Psoas muscle (tissue), 8 donors: Measurements from ENCODE around the gene PDXDC1. TPM values are rescaled to one million over a fixed set of nuclear protein-coding genes. Genes with fewer than 3 reads are reported as not detected.
"Not testable (repeated sequence)": the region's sequence is repeated elsewhere in the genome, so short reads cannot be mapped to it uniquely, and the experiment has no call there.

Source experiments
- ATAC-seq, 4 donors: fragments of 200-7000 bp; cut with Tn5 transposase; one replicate each; pipeline ENCODE4 v1.9.1; 2020; ENCODE audit warnings: moderate library complexity in 3 of 4, mild to moderate bottlenecking in 2 of 4
- DNase-seq, 2 donors: peaks; one replicate each; pipeline ENCODE4 v3.0.0-alpha.2; 2020
- H3K27ac ChIP-seq: fragments of 200-600 bp; one replicate; pipeline ENCODE4 v1.8.0; 2022
- H3K27me3 ChIP-seq, 3 donors: fragments of 200-600 bp in 1 of 3; one replicate each; pipeline versions ENCODE4 v1.6.1 to v1.8.0; 2013 to 2022; ENCODE audit warnings: low read length in 2 of 3, mild to moderate bottlenecking in 2 of 3, moderate library complexity in 1 of 3; ENCODE audit not compliant: insufficient read depth in 3 of 3
- H3K36me3 ChIP-seq, 2 donors: fragments of 200-600 bp in 1 of 2; one replicate each; pipeline versions ENCODE4 v1.6.1 to v1.8.0; 2013 to 2022; ENCODE audit warnings: low read depth in 1 of 2, mild to moderate bottlenecking in 1 of 2, moderate library complexity in 1 of 2; ENCODE audit not compliant: insufficient read depth in 1 of 2
- H3K4me1 ChIP-seq: fragments of 200-600 bp; one replicate; pipeline ENCODE4 v1.8.0; 2022
- H3K4me3 ChIP-seq: fragments of 200-600 bp; one replicate; pipeline ENCODE4 v1.8.0; 2022; ENCODE audit warnings: mild to moderate bottlenecking
- H3K9me3 ChIP-seq: fragments of 200-600 bp; one replicate; pipeline ENCODE4 v1.8.0; 2022
- WGBS, 3 donors: extraction: QIAGEN DNeasy Blood & Tissue Kit; methylation state at CpG; one replicate each; pipeline versions ENCODE4 v1.1.6 to v1.1.7; 2013; 5-methylcytosine and 5-hydroxymethylcytosine counted together
- intact Hi-C, 2 donors: fragments of 100-400 bp; cut with DNase I; formaldehyde crosslinking; loops; one replicate each; pipeline versions ENCODE4 v1.11.0 to v1.14.2; 2022
- polyA plus RNA-seq, 3 donors: library from polyadenylated mRNA; stranded (reverse); fragments of 200-250 nt; gene quantifications; one replicate each; pipeline ENCODE4 v1.2.3, GENCODE V29; 2013
- total RNA-seq, 4 donors: library from RNA; stranded (reverse); fragmentation: NEBNext Ultra II Directional in 2 of 4; extraction: Animal tissue kit (Norgen Biotek cat#: 25700) in 2 of 4; gene quantifications; one replicate each; pipeline versions ENCODE4 v1.2.1 to v1.2.4, GENCODE V29; 2021 to 2023
- donor health status: healthy with polysubstance abuse.
- donor health status: DM: no; HTN: no; CAD: no; lungs with moderate emphysema.
- donor health status: Bipolar disorder and iron deficiency.
- donor health status: healthy.
- donor health status: DM: yes; HTN: yes; CAD: no.
- donor health status: DM: no; HTN: no; CAD: no.
- donor health status: DM: no; HTN: no; CAD: no.
- donor health status: DM: yes; HTN: yes; CAD: no.

Gene PDXDC1
- total and polyA plus RNA-seq, 7 donors = 22.1 to 82.5 (median 52.3) TPM

- H3K36me3 ChIP-seq, H3K4me3 ChIP-seq, intact Hi-C loops, H3K4me1 ChIP-seq, ATAC-seq, H3K27ac ChIP-seq, H3K27me3 ChIP-seq, H3K9me3 ChIP-seq, DNase-seq: not testable (repeated sequence)
- WGBS, 3 donors = 95 to 96% (median 96%) methylated on average over 5 to 8 of the region's 10 CpGs
Observed at GRCh38 chr16:15160571-15160970, 185.7 kb downstream of the PDXDC1 start.

- H3K9me3 ChIP-seq, DNase-seq, H3K27me3 ChIP-seq, H3K27ac ChIP-seq, intact Hi-C loops, H3K4me1 ChIP-seq, H3K36me3 ChIP-seq, H3K4me3 ChIP-seq, ATAC-seq: not testable (repeated sequence)
- 83 to 85% (median 84%) methylated on average over 1 of the region's 1 CpG for WGBS, 3 donors
Observed at GRCh38 chr16:15163055-15163454, 188.2 kb downstream of the PDXDC1 start.

GRCh38 chr16:15166177-15166576 lies 191.4 kb downstream of the PDXDC1 start:
- H3K27ac ChIP-seq, H3K36me3 ChIP-seq, ATAC-seq, H3K4me3 ChIP-seq, DNase-seq, intact Hi-C loops, H3K27me3 ChIP-seq, H3K4me1 ChIP-seq, H3K9me3 ChIP-seq: not testable (repeated sequence)

GRCh38 chr16:15168303-15168702 lies 193.5 kb downstream of the PDXDC1 start:
- H3K4me3 ChIP-seq, H3K9me3 ChIP-seq, H3K4me1 ChIP-seq, intact Hi-C loops, DNase-seq, H3K36me3 ChIP-seq, H3K27ac ChIP-seq, H3K27me3 ChIP-seq: not testable (repeated sequence)
- 50 to 77% (median 58%) methylated on average over 3 of the region's 3 CpGs for WGBS, 3 donors
- peak in 2 of 4 donors; percentile 25 for ATAC-seq

- ATAC-seq = peak; percentile 70 to 97 (median 94)
- H3K27ac ChIP-seq, H3K9me3 ChIP-seq, intact Hi-C loops, H3K4me1 ChIP-seq, DNase-seq, H3K4me3 ChIP-seq, H3K36me3 ChIP-seq, H3K27me3 ChIP-seq: not testable (repeated sequence)
- 48 to 59% (median 54%) methylated on average over 4 to 5 of the region's 5 CpGs for WGBS, 3 donors
Observed at GRCh38 chr16:15168953-15169652, 194.3 kb downstream of the PDXDC1 start.

GRCh38 chr16:15179909-15180308 lies 205.1 kb downstream of the PDXDC1 start:
- H3K4me3 ChIP-seq, H3K4me1 ChIP-seq, H3K36me3 ChIP-seq, H3K27me3 ChIP-seq, ATAC-seq, intact Hi-C loops, DNase-seq, H3K9me3 ChIP-seq, H3K27ac ChIP-seq: not testable (repeated sequence)
- WGBS, 3 donors = 89 to 93% (median 91%) methylated on average over 3 of the region's 3 CpGs

GRCh38 chr16:15180946-15181345 lies 206.1 kb downstream of the PDXDC1 start:
- H3K36me3 ChIP-seq, H3K4me1 ChIP-seq, intact Hi-C loops, H3K27ac ChIP-seq, H3K4me3 ChIP-seq, H3K27me3 ChIP-seq, ATAC-seq, DNase-seq, H3K9me3 ChIP-seq: not testable (repeated sequence)
- 81 to 88% (median 88%) methylated on average over 1 of the region's 1 CpG for WGBS, 3 donors

- intact Hi-C loops, H3K4me3 ChIP-seq, H3K27me3 ChIP-seq, H3K36me3 ChIP-seq, ATAC-seq, DNase-seq, H3K27ac ChIP-seq, H3K9me3 ChIP-seq, H3K4me1 ChIP-seq: not testable (repeated sequence)
- whole genome bisulfite sequencing, 3 donors = 74 to 81% (median 78%) methylated on average over 1 of the region's 1 CpG
Observed at GRCh38 chr16:15184000-15184399, 209.2 kb downstream of the PDXDC1 start.

Other genes with a start within 250 kb of the PDXDC1 start
- gene NPIPA2, start 232.5 kb upstream of the PDXDC1 start, total RNA-seq = 1 to 10 TPM; 2.2 to 5.0 (median 3.9) TPM
- 1 to 10 TPM in 2 of 3 donors, under 1 TPM in 1; 0.20 to 3.5 (median 2.7) TPM for gene NPIPA2, start 232.5 kb upstream of the PDXDC1 start, polyA plus RNA-seq
- gene NOMO1, start 141.3 kb upstream of the PDXDC1 start, total RNA-seq = 100 to 1,000 TPM in 2 of 4 donors, 10 to 100 TPM in 2; 89.4 to 158 (median 107) TPM
- 10 to 100 TPM; 34.8 to 92.9 (median 46.4) TPM for gene NOMO1, start 141.3 kb upstream of the PDXDC1 start, polyA plus RNA-seq
- gene NPIPA1, start 37.6 kb upstream of the PDXDC1 start, total RNA-seq = 10 to 100 TPM; 35.9 to 58.5 (median 50.6) TPM
- 10 to 100 TPM; 34.0 to 55.4 (median 37.2) TPM for gene NPIPA1, start 37.6 kb upstream of the PDXDC1 start, polyA plus RNA-seq
- gene NTAN1, start 81.0 kb downstream of the PDXDC1 start, total RNA-seq = 10 to 100 TPM; 21.8 to 34.3 (median 23.8) TPM
- 10 to 100 TPM; 41.6 to 78.0 (median 54.2) TPM for gene NTAN1, start 81.0 kb downstream of the PDXDC1 start, polyA plus RNA-seq
- 10 to 100 TPM; 30.8 to 54.9 (median 54.4) TPM for gene RRN3, start 119.2 kb downstream of the PDXDC1 start, total RNA-seq
- gene RRN3, start 119.2 kb downstream of the PDXDC1 start, polyA plus RNA-seq = 10 to 100 TPM; 19.9 to 49.5 (median 22.4) TPM